HG03095 (cell line): ENCODE results near the gene DOC2A.
"Not testable (repeated sequence)": the region's sequence is repeated elsewhere in the genome, so short reads cannot be mapped to it uniquely, and the experiment has no call there.

Source experiments
- ATAC-seq: cut with Tn5 transposase; IDR thresholded peaks from one replicate; pipeline ENCODE4 v1.9.1; 2021; ENCODE audit warnings: moderate library complexity; ENCODE audit not compliant: unreplicated experiment

DOC2A gene

GRCh38 chr16:29973384-29974246 lies 37.2 kb downstream of the DOC2A start, which contains the start of gene TAOK2:
Gene TAOK2, plus strand, starts transcription at chr16:29973868. Its CDS starts 3,905 bp downstream, at chr16:29977773.
- peak; percentile 79 for ATAC-seq

GRCh38 chr16:29972992-29973383 lies 37.8 kb downstream of the DOC2A start:
- no peak for ATAC-seq

- no peak for ATAC-seq
Measured at GRCh38 chr16:29972500-29972899, 38.3 kb downstream of the DOC2A start.

GRCh38 chr16:29971304-29971703 lies 39.5 kb downstream of the DOC2A start:
- ATAC-seq = no peak

- ATAC-seq = no peak
Measured at GRCh38 chr16:29968205-29968604, 42.6 kb downstream of the DOC2A start.

- ATAC-seq = no peak
Measured at GRCh38 chr16:29963021-29963743, 47.6 kb downstream of the DOC2A start.

GRCh38 chr16:29962344-29962994 lies 48.4 kb downstream of the DOC2A start:
- ATAC-seq = no peak

- ATAC-seq = peak; percentile 81
Measured at GRCh38 chr16:29961479-29962343, 49.1 kb downstream of the DOC2A start, which contains the start of gene TMEM219. Gene TMEM219, plus strand, starts transcription at chr16:29962079. Its CDS starts 1,065 bp downstream, at chr16:29963144.

GRCh38 chr16:29961127-29961478 lies 49.7 kb downstream of the DOC2A start:
- ATAC-seq = no peak

GRCh38 chr16:29959821-29960220 lies 51.0 kb downstream of the DOC2A start:
- ATAC-seq = not testable (repeated sequence)

- ATAC-seq = no peak
Measured at GRCh38 chr16:29959293-29959692, 51.5 kb downstream of the DOC2A start.

- no peak for ATAC-seq
Measured at GRCh38 chr16:29958756-29959155, 52.1 kb downstream of the DOC2A start.
